PFSK-1 (cell line): ENCODE results near the gene SLCO2A1.

ENCODE experiments used
- FOXP2 ChIP-seq: optimal IDR thresholded peaks from 2 replicates; pipeline ENCODE3; 2011; ENCODE audit warnings: borderline replicate concordance, control low read depth, inconsistent platforms; ENCODE audit not compliant: insufficient read depth; ENCODE audit errors: extremely low read length, extremely low read depth
- POLR2AphosphoS5 ChIP-seq: IDR thresholded peaks from 2 replicates; pipeline ENCODE4 v1.6.1; 2012; ENCODE audit warnings: low read depth, mild to moderate bottlenecking, control low read depth, low read length, moderate library complexity
- SIN3A ChIP-seq: IDR thresholded peaks from 2 replicates; pipeline ENCODE4 v1.6.1; 2012; ENCODE audit warnings: mild to moderate bottlenecking, low read length, moderate library complexity, borderline replicate concordance; ENCODE audit not compliant: insufficient read depth
- TAF1 ChIP-seq: IDR thresholded peaks from 2 replicates; pipeline ENCODE4 v1.6.1; 2012; ENCODE audit warnings: low read length, control low read depth, borderline replicate concordance; ENCODE audit not compliant: insufficient read depth
- TF ChIP-seq, protein P1 (sequence below), 2 experiments: IDR thresholded peaks; 2 replicates each; pipeline versions ENCODE4 v1.6.1 to v1.8.0; 2011 to 2012; ENCODE audit warnings: low read depth in 2 of 2, low read length in 2 of 2, control low read depth in 1 of 2, inconsistent platforms in 1 of 2, mild to moderate bottlenecking in 1 of 2, moderate library complexity in 1 of 2; ENCODE audit not compliant: insufficient read depth in 1 of 2

Gene SLCO2A1

DNA sequence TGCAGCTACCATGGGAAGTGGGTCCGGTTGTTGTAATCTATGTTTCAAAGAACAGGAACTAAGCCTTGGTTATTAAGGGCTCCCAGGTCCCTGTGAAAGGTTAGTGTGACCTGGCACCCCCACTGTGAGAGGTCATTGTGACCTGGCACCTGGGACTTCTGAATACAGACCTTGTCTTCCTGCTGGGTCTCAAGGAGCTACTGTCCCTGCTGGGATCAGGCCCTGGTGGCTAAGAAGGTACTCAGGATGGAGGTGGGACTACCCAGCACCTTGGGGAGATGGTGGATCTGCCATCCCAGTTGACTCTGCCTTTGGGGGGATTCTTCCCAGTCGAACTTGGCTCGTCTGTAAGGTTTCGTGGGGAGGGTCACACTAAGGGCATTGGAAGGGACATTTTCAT is 10.3 kb upstream of the SLCO2A1 start:
- no peak for TF ChIP-seq SIN3A
- no peak for TF ChIP-seq POLR2AphosphoS5
- no peak for TF ChIP-seq FOXP2
- no peak for TF ChIP-seq TAF1

DNA sequence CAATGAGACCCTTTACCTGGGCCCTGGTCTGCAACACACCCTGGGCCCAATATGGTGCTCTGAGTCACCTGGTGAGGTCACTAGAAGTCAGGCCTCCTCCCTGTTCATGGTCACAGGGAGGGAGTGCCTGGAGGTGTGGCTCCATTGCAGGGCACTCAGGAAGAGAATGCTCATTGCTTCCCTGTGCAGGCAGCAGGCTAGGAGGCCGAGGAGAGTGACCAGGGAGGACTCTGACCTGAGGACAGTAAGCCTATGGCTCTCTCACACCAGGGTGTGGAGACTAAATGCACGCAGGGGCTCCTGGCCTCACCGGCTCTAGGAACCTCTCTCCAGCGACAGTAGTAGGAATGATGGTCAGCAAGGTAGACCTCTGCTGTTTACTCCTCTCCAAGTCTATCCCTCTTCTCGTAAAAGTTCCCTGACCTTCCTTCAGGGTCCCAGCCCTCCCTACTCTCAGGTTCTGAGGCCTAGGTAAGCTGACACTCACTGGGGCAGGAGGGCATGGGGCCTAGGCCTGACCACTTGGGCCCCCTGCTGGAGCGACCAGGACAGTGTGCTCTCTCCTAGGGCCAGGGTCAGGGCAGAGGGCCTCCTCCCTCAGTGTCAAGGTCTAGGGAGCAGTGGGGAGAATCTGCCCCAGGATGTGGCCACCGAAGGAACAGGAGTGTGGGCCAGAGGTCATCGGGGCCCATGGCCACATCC is 9.6 kb upstream of the SLCO2A1 start:
- TF ChIP-seq TAF1 (no peak), FOXP2 (no peak), POLR2AphosphoS5 (no peak), SIN3A (no peak)
- TF ChIP-seq, protein P1, sequence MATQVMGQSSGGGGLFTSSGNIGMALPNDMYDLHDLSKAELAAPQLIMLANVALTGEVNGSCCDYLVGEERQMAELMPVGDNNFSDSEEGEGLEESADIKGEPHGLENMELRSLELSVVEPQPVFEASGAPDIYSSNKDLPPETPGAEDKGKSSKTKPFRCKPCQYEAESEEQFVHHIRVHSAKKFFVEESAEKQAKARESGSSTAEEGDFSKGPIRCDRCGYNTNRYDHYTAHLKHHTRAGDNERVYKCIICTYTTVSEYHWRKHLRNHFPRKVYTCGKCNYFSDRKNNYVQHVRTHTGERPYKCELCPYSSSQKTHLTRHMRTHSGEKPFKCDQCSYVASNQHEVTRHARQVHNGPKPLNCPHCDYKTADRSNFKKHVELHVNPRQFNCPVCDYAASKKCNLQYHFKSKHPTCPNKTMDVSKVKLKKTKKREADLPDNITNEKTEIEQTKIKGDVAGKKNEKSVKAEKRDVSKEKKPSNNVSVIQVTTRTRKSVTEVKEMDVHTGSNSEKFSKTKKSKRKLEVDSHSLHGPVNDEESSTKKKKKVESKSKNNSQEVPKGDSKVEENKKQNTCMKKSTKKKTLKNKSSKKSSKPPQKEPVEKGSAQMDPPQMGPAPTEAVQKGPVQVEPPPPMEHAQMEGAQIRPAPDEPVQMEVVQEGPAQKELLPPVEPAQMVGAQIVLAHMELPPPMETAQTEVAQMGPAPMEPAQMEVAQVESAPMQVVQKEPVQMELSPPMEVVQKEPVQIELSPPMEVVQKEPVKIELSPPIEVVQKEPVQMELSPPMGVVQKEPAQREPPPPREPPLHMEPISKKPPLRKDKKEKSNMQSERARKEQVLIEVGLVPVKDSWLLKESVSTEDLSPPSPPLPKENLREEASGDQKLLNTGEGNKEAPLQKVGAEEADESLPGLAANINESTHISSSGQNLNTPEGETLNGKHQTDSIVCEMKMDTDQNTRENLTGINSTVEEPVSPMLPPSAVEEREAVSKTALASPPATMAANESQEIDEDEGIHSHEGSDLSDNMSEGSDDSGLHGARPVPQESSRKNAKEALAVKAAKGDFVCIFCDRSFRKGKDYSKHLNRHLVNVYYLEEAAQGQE (IDR thresholded peaks at IDR 0.05; ENCODE audit: insufficient read depth in 1 of 2, low read depth in 2 of 2, low read length in 2 of 2) = no peak

DNA sequence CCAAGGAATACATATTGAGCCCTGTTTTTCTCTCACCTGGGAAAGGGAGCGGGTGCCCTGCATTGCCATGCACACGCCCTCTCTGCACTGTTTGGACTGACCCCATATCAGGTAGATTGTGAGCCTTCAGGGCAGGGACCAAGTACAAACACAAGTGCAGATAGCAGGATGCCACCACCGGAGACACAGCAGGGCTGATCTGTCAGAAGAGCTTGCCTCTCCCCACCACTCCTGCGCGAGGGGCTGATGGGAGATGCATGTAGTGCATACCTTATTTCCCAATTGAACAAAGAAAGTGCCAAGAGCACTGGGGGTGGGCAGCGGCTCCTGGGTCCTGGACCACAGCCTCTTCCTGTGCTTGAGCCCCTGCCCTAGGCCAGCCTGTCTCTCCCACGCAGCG is 9.0 kb upstream of the SLCO2A1 start:
- TF ChIP-seq, protein P1 (IDR thresholded peaks at IDR 0.05; ENCODE audit: insufficient read depth in 1 of 2, low read depth in 2 of 2, low read length in 2 of 2) = no peak
- TF ChIP-seq FOXP2 (no peak), SIN3A (no peak), TAF1 (no peak), POLR2AphosphoS5 (no peak)

DNA sequence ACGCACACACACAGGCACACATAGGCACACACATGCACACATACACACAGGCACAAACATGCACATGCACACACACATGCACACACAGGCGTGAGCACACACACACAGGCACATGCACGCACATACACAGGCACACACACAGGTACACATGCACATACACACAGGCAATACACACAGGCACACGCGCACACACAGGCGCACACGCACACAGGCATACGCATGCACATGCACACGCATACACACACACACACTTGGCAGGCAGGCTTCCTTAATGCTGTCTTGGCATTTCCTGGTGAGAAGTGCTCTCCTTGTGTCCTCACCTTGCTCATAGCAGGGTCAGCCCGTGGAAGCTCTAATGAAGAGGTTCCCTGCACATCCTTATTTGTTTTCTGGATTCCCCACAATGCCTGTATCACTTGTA is 8.4 kb upstream of the SLCO2A1 start:
- TF ChIP-seq, protein P1 (IDR thresholded peaks at IDR 0.05; ENCODE audit: insufficient read depth in 1 of 2, low read depth in 2 of 2, low read length in 2 of 2) = no peak
- TF ChIP-seq SIN3A = no peak

DNA sequence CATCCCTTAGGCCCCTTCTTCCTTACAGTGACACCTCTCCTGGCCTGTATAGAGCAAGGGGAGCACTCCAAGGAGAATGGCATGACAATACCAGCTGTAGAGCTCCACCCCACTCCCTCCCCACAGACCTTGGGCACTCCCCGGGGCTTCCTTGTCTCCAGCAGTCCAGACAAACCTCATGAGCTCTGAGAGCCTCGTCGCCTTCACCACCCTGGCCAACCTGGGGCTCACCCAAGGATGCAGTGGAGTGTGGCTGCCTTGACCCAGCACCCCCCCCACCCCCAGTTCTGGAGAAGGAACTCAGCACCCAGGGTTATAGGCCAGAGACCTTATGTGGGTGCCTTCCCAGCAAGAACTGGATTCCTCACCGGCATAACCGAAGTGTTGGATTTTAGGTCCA is 7.4 kb upstream of the SLCO2A1 start:
- TF ChIP-seq, protein P1 (IDR thresholded peaks at IDR 0.05; ENCODE audit: insufficient read depth in 1 of 2, low read depth in 2 of 2, low read length in 2 of 2) = no peak
- no peak for TF ChIP-seq SIN3A
- no peak for TF ChIP-seq POLR2AphosphoS5
- TF ChIP-seq TAF1 = no peak
- no peak for TF ChIP-seq FOXP2
